Measurements from ENCODE around the gene SNRPD1.

- TF ChIP-seq POLR2A (IDR thresholded peaks at IDR 0.05; ENCODE audit: borderline replicate concordance, extremely low read depth, insufficient read depth, insufficient read length) (no peak), POLR2AphosphoS5 (IDR thresholded peaks at IDR 0.05; ENCODE audit: low read depth, low read length) (no peak), CTCF (IDR thresholded peaks at IDR 0.05 in 2 of 3, conservative IDR thresholded peaks at IDR 0.05 in 1 of 3; ENCODE audit: borderline replicate concordance in 1 of 3, insufficient read depth in 1 of 3, low read depth in 2 of 3, low read length in 2 of 3) (no peak; a peak in 2 of 6 replicates)
Observed at GRCh38 chr18:21672521-21673267, 60.6 kb downstream of the SNRPD1 start.

All from HCT116 (cell line).